Measurements from ENCODE around the gene PEBP1. TPM values are rescaled to one million over a fixed set of nuclear protein-coding genes. Genes with fewer than 3 reads are reported as not detected.

The PEBP1 gene
- total RNA-seq, 1 donor from 2014 or later: 216 TPM

GRCh38 chr12:118190266-118190665 lies 54.3 kb downstream of the PEBP1 start:
- no peak for DNase-seq (ENCODE audit: low spot score)

DNA sequence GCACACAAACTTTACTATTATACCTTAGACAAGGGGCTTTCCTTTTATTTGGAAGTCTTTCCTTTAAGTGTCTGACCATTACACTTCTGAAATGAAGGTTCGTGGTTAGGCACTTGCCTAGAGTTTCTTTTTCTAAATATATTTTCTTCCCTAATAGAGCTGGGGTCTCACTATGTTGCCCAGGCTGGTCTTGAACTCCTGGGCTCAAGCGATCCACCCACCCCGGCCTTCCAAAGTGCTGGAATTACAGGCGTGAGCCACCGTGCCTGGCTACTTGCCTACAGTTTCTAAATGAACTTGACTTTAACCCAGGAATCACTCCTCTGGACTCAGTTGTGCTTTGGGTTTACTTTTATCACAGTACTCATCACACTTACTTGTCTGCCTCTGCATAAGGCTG lies 57.6 kb downstream of the PEBP1 start:
- DNase-seq (ENCODE audit: low spot score): no peak

GRCh38 chr12:118193958-118194357 lies 58.0 kb downstream of the PEBP1 start:
- no peak for DNase-seq (ENCODE audit: low spot score)

Other genes with a start within 250 kb of the PEBP1 start
- gene KSR2, start 167.1 kb upstream of the PEBP1 start, total RNA-seq: not detected
- 5.7 TPM for gene RFC5, start 119.4 kb upstream of the PEBP1 start, total RNA-seq
- gene WSB2, start 74.9 kb upstream of the PEBP1 start, total RNA-seq: 122 TPM
- gene VSIG10, start 32.1 kb upstream of the PEBP1 start, total RNA-seq: 22.4 TPM
- gene TAOK3, start 236.8 kb downstream of the PEBP1 start, total RNA-seq: 42.9 TPM
- gene SUDS3, start 240.4 kb downstream of the PEBP1 start, total RNA-seq: 22.7 TPM

Measured in mesenteric fat pad (tissue), 1 donor.